Esophagus muscularis mucosa (tissue), 4 donors: ENCODE measurements around the gene GPC6. TPM values are rescaled to one million over a fixed set of nuclear protein-coding genes. Genes with fewer than 3 reads are reported as not detected.

ENCODE experiments used
- DNase-seq: peaks from one replicate; pipeline ENCODE4 v3.0.0-alpha.2; 2017; ENCODE audit errors: extremely low spot score
- H3K27ac ChIP-seq, 4 donors: fragments of 200-600 bp; sonication (generic); replicated peaks in 1 of 4; 1 replicate in 3 of 4; 2 replicates in 1 of 4; pipeline ENCODE4 v1.5.1; 2016 to 2019; ENCODE audit warnings: mild to moderate bottlenecking in 1 of 4
- H3K27me3 ChIP-seq, 4 donors: fragments of 200-600 bp; sonication (generic); one replicate each; pipeline versions ENCODE4 v1.5.1 to v1.6.0; 2016 to 2019
- H3K36me3 ChIP-seq, 4 donors: fragments of 200-600 bp; sonication (generic); one replicate each; pipeline ENCODE4 v1.5.1; 2016 to 2019
- H3K4me1 ChIP-seq, 4 donors: fragments of 200-600 bp; sonication (generic); one replicate each; pipeline ENCODE4 v1.5.1; 2016 to 2019
- H3K4me3 ChIP-seq, 4 donors: fragments of 200-600 bp; sonication (generic); 1 replicate in 2 of 4; 2 replicates in 2 of 4; pipeline ENCODE4 v1.5.1; 2016 to 2019; ENCODE audit warnings: mild to moderate bottlenecking in 4 of 4, moderate library complexity in 1 of 4
- H3K9me3 ChIP-seq, 4 donors: fragments of 200-600 bp; sonication (generic); 1 replicate in 3 of 4; 2 replicates in 1 of 4; pipeline ENCODE4 v1.5.1; 2016 to 2019
- CTCF ChIP-seq, 3 experiments: fragments of 200-600 bp in 2 of 3; fragments of 450-650 bp in 1 of 3; sonication (generic) in 2 of 3; IDR thresholded peaks; one replicate each; pipeline ENCODE4 v1.5.1; 2017 to 2019; ENCODE audit warnings: antibody characterized with exemption in 3 of 3, mild to moderate bottlenecking in 2 of 3, moderate library complexity in 1 of 3
- EP300 ChIP-seq: sonication (generic); formaldehyde crosslinking; IDR thresholded peaks from one replicate; pipeline ENCODE4 v1.6.1; 2017; ENCODE audit warnings: antibody characterized with exemption
- POLR2A ChIP-seq: fragments of 450-650 bp; IDR thresholded peaks from one replicate; pipeline ENCODE4 v1.6.1; 2017; ENCODE audit warnings: antibody characterized with exemption, moderate library complexity, mild to moderate bottlenecking, low read depth
- POLR2AphosphoS5 ChIP-seq, 2 donors: sonication (generic); formaldehyde crosslinking; IDR thresholded peaks; one replicate each; pipeline ENCODE4 v1.6.1; 2017; ENCODE audit warnings: antibody characterized with exemption in 2 of 2
- WGBS: methylation state at CpG from one replicate; pipeline ENCODE4 v1.1.5; 2018; 5-methylcytosine and 5-hydroxymethylcytosine counted together
- intact Hi-C: fragments of 100-400 bp; cut with DNase I; formaldehyde crosslinking; loops from one replicate; pipeline ENCODE4 v1.15.1; 2023
- total RNA-seq, 4 donors: library from RNA; depleted of rRNA; stranded (reverse); fragments of >200 nt; gene quantifications; one replicate each; pipeline versions ENCODE4 v1.1.0 to v1.2.1, GENCODE V29; 2016

The GPC6 gene
- total RNA-seq, 4 donors from 2014 or later, result 6.5 to 17.2 (median 13.5) TPM

DNA sequence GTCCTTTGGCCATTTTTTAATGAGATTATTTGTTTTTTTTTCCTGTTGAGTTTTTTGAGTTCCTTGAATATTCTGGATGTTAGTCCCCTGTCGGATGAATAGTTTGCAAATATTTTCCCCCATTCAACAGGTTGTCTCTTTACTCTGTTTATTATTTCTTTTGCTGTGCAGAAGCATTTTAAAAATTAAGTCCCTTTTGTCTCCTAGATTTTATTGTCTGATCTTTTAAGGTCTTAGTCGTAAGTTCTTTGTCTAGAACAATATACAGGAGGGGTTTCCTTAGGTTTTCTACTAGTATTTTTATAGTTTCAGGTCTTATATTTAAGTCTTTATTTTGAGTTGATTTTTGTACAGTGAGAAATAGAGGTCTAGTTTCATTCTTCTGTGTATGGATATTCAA, 284.4 kb downstream of the GPC6 start:
- Histone ChIP-seq H3K27ac (no peak overlapping the region), H3K27me3 (peaks cover 0 to 9% (median 0%) of the 10 kb centered on the region in 4 donors), H3K36me3 (no peaks in the 10 kb centered on the region), H3K9me3 (no peaks in the 10 kb centered on the region), H3K4me1 (no peaks in the 10 kb centered on the region), H3K4me3 (no peak overlapping the region)
- intact Hi-C loops, result no loop called here
- WGBS, result 46% methylated on average over 2 of the region's 2 CpGs
- no peak for DNase-seq
- no peak for TF ChIP-seq CTCF (IDR thresholded peaks at IDR 0.05)

GRCh38 chr13:93515267-93515666, 288.7 kb downstream of the GPC6 start:
- no peaks in the 10 kb centered on the region for H3K9me3 ChIP-seq
- no peak for DNase-seq
- no peak for TF ChIP-seq EP300
- no peak for TF ChIP-seq POLR2AphosphoS5 (IDR thresholded peaks at IDR 0.05)
- TF ChIP-seq CTCF (IDR thresholded peaks at IDR 0.05), result no peak
- no peak for TF ChIP-seq POLR2A
- intact Hi-C loops, result no loop called here
- no peaks in the 10 kb centered on the region for H3K4me1 ChIP-seq
- no peaks in the 10 kb centered on the region for H3K36me3 ChIP-seq
- no peak overlapping the region for H3K4me3 ChIP-seq
- H3K27me3 ChIP-seq, result peaks cover 0 to 9% (median 0%) of the 10 kb centered on the region in 4 donors
- H3K27ac ChIP-seq, result no peak overlapping the region

- TF ChIP-seq POLR2AphosphoS5 (IDR thresholded peaks at IDR 0.05) (no peak), EP300 (no peak), CTCF (IDR thresholded peaks at IDR 0.05) (no peak), POLR2A (no peak)
- Histone ChIP-seq H3K4me3 (no peak overlapping the region), H3K36me3 (no peaks in the 10 kb centered on the region), H3K4me1 (no peaks in the 10 kb centered on the region), H3K27me3 (peaks cover 0 to 9% (median 0%) of the 10 kb centered on the region in 4 donors), H3K9me3 (no peaks in the 10 kb centered on the region), H3K27ac (no peak overlapping the region)
- intact Hi-C loops, result no loop called here
- DNase-seq, result no peak
Observed at GRCh38 chr13:93517658-93518057, 291.1 kb downstream of the GPC6 start.

DNA sequence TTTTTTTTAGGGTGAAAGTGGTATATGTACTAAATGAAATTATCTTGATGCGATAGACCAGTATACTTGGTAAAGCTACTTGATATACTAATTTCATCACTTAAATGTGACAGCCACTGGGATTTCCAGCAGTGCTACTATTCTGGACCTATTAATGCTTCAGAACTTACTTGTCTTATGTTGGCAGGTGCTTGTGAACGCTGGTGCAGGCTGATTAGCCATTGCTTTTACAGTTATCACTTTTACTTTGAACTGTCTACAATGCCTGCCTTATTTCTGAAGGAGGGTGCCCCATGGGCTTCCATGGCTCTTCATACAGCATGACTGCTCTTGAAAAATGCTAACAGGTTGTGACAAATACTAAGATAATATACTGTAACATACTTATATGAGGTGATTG, 294.7 kb downstream of the GPC6 start:
- Histone ChIP-seq H3K4me1 (no peaks in the 10 kb centered on the region), H3K27me3 (no peaks in the 10 kb centered on the region), H3K27ac (no peak overlapping the region), H3K4me3 (no peak overlapping the region), H3K9me3 (no peaks in the 10 kb centered on the region), H3K36me3 (no peaks in the 10 kb centered on the region)
- no peak for TF ChIP-seq EP300
- TF ChIP-seq POLR2A, result no peak
- TF ChIP-seq CTCF (IDR thresholded peaks at IDR 0.05), result no peak
- TF ChIP-seq POLR2AphosphoS5 (IDR thresholded peaks at IDR 0.05), result no peak
- intact Hi-C loops, result no loop called here
- WGBS, result 78% methylated on average over 2 of the region's 2 CpGs
- no peak for DNase-seq

GRCh38 chr13:93522501-93522900, 295.9 kb downstream of the GPC6 start:
- Histone ChIP-seq H3K9me3 (no peaks in the 10 kb centered on the region), H3K36me3 (no peaks in the 10 kb centered on the region), H3K4me3 (no peak overlapping the region), H3K4me1 (no peaks in the 10 kb centered on the region), H3K27me3 (no peaks in the 10 kb centered on the region), H3K27ac (no peak overlapping the region)
- intact Hi-C loops, result no loop called here
- DNase-seq, result no peak
- TF ChIP-seq POLR2A, result no peak
- TF ChIP-seq POLR2AphosphoS5 (IDR thresholded peaks at IDR 0.05), result no peak
- TF ChIP-seq EP300, result no peak
- TF ChIP-seq CTCF (IDR thresholded peaks at IDR 0.05), result no peak
- WGBS, result 55% methylated on average over 3 of the region's 3 CpGs
